Muscle of back (tissue), 11 donors: ENCODE data around the gene COL5A1. TPM values are rescaled to one million over a fixed set of nuclear protein-coding genes. Genes with fewer than 3 reads are reported as not detected.

Experiments
- DNase-seq, 3 donors: peaks; one replicate each; pipeline versions ENCODE4 v3.0.0 to v3.0.0-alpha.2; 2013
- polyA plus RNA-seq, 10 donors: library from polyadenylated mRNA; unstranded; fragments of 120-200 nt; gene quantifications; one replicate each; pipeline ENCODE4 v1.2.1, GENCODE V29; 2013; ENCODE audit not compliant: insufficient read length in 10 of 10

Gene COL5A1
- polyA plus RNA-seq, 10 donors, result 413 to 997 (median 534) TPM

DNA sequence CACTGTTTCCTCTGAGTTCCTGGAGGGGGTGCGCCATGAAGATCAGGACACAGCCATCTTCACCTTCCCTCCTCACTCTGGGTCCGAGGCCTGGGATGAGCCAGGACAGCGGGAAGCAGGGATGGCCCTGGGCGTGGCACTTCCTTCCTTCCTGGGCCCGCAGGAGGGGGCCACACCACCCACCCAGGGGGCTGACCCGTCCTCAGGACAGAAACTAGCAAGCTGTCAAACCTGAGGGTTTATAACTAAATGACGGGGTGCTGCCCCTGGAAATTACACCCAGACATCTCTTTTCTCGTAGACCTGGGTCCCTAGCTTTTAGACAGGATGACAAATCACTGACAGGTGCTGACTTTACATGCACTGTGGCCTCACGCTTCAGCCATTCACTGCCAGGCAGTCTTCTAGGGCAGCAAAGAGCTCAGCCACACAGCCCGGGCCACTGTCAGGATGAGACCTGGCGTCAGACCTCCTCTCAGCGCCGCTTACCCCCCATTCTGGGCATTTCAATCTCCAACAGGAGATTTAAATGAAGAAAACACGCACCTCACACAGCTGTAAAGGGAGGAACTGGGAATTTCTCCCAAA, 247.1 kb downstream of the COL5A1 start:
- peak in 2 of 3 donors; percentile 24 to 47 for DNase-seq

DNA sequence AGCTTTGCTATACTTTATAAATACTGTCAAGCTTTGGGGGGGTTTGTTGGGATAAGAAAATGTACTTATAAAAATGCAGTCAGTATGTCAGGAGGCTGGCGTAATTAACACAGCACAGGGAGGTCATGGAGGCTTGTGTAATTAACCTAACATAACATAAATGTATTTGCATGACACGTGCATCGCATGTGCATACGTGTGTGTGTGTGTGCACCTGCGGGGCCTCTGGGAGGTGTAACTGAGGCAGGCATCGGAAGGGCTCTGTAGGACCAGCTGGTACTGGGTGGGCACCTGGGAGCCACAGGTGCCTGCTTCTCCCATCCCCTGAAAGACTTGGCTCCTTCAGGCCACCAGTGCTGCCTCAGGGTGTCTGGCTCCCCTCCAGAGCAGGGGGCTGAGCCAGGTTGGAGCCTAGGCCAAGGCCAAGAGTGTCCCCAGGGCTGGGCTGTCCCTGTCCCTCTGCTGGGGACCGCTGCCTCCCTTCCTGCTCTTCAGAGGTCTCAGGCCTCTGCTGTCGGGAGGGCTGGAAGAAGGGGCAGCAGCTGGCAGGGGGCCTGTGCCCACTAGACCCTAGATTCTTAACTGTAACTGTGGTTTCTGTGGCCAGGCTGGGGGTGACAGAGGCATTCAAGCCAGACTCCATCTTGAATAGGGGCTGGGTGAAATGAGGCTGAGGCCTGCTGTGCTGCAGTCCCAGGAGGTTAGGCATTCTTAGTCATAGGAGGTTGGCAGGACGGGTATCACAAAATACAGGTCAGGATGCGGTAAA, 248.0 kb downstream of the COL5A1 start:
- DNase-seq, result no peak

DNA sequence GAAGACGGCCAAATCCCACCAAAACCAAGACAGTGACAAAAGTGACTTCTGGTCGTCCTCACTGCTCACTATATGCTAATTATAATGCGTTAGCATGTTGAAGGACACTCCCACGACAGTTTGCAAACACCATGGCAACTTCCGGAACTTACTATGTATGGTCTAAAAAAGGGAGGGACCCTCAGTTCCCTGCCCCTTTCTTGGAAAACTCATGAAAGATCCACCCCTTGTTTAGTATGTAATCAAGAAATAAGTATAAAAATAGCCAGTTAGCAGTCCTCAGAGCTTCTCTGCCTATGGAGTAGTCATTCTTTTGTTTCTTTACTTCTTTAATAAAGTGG, 248.5 kb downstream of the COL5A1 start:
- DNase-seq, result no peak

DNA sequence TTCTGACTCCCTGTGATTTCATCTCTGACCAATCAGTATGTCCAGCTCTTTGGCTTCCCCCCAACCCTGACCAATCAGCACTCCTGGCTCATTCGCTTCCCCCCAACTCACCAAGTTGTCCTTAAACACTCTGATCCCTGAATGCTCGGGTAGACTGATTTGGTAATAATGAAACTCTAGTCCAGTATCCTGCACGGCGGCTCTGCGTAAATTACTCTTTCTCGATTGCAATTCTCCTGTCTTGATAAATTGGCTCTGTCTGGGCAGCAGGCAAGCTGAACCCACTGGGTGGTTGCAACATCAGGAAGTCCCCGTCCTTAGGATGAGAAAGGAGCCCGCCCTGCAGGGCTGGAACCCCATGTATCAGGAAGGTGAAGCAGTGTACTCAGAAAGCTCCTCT, 249.4 kb downstream of the COL5A1 start:
- no peak for DNase-seq

DNA sequence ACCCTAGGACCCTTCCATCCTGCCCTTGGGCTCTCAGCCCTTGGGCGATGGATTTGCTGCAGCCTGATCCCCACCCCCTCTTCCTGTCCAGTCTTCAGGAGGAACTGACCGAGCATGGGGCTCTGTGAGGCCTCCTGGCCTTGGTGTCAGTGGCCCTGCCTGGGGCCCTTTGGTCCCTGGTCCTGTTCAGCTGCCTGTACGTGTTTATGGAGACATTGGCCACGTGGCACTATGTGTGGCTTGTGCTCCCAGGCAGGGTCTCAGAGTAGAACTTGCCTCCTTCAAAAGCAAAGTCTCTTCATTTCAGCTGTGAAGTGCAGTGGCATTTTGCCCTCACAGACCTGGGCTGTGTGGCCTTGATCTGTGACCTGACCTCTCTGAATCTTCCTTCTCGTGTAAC, 250.1 kb downstream of the COL5A1 start:
- DNase-seq, result no peak

DNA sequence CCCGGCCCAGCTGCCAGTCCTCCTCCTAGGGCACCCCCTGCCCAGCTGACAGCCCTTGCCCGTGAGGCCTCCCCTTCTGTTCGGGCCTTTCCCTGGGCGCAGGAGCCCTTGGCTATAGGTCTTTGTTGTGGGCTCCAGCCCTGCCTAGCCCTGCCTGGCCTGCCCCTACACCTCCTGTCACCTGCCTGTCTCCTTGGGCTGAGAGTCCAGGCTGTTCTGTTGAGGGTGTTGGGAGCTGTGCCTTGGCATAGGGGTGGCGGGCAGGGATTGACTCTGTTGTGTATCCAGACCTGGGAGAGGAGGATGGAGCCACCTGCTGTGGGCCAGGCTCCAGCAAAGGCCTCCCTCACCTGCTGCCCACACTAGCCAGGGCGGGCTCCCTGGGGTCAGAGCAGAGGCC, 250.6 kb downstream of the COL5A1 start:
- no peak for DNase-seq

DNA sequence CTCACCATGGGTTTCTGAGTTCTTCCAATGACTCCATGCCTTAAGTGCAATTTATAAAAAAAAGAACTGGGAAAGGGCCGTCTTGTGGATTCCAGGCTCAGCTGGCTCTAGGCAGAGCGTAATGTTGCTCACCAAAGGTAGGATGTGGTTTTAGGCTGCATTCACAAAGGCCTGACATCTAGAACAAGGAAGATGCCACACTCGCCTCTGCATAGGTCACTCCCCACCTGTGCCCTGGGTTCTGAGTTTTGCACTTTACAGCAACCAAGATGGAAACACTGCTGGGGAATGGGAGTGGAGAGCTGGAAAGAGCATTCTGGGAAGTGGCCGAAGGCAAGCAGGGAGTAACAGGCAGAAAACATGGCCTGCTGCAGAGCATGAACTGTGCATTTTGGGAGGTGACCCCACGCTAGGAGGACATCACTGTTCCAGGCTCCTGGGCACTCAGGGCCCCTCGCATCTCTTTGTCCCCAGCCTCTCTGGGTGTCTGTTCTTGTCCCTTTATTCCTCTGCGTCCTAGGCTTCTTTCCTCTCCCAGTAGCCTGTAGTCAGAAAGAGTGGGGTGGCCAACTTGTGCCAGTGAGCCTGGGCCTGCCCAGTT, 251.3 kb downstream of the COL5A1 start:
- no peak for DNase-seq

Other genes with a start within 250 kb of the COL5A1 start
- gene FCN2, start 239.0 kb downstream of the COL5A1 start, polyA plus RNA-seq, result under 1 TPM in 5 of 10 donors, not detected in 5; 0.17 to 0.22 (median 0.20) TPM